Measurements from ENCODE around the gene RAB27B.

- TF ChIP-seq CTCF (IDR thresholded peaks at IDR 0.05; ENCODE audit: borderline replicate concordance, extremely low read depth, low read length, poor library complexity, severe bottlenecking) (no peak), EZH2 (IDR thresholded peaks at IDR 0.05; ENCODE audit: borderline replicate concordance, low read depth, low read length, severe bottlenecking) (no peak)
Observed at GRCh38 chr18:54813305-54813704, 15.0 kb upstream of the RAB27B start.
